Activated naive CD4-positive, alpha-beta T cell treated with anti-CD3 and anti-CD28 coated beads, Interleukin-2, amount 50 U/mL, for 72 hours (primary cell): Measurements from ENCODE around the gene NSUN4. TPM values are rescaled to one million over a fixed set of nuclear protein-coding genes. Genes with fewer than 3 reads are reported as not detected.
"Not testable (repeated sequence)": the region's sequence is repeated elsewhere in the genome, so short reads cannot be mapped to it uniquely, and the experiment has no call there.

Source experiments
- ATAC-seq, 2 donors: fragments of 150-1000 bp; cut with Tn5 transposase; 2 replicates each; pipeline ENCODE4 v1.10.0; 2021; ENCODE audit warnings: mild to moderate bottlenecking in 2 of 2, moderate library complexity in 2 of 2
- DNase-seq, 2 donors: peaks; one replicate each; pipeline ENCODE4 v3.0.0; 2021 to 2022; ENCODE audit warnings: low spot score in 2 of 2
- H3K27ac Mint-ChIP-seq, 2 donors: one replicate each; pipeline ENCODE4 v1.8.0; 2022; ENCODE audit warnings: mild to moderate bottlenecking in 2 of 2, mixed read lengths in 2 of 2
- H3K36me3 Mint-ChIP-seq, 2 donors: one replicate each; pipeline ENCODE4 v1.8.0; 2022; ENCODE audit warnings: mixed read lengths in 2 of 2
- H3K9me3 Mint-ChIP-seq, 2 donors: one replicate each; pipeline ENCODE4 v1.8.0; 2022; ENCODE audit warnings: mixed read lengths in 2 of 2
- total RNA-seq, 2 donors: library from RNA; stranded (reverse); gene quantifications; one replicate each; pipeline ENCODE4 v1.2.3, GENCODE V29; 2022

NSUN4 gene
- total RNA-seq, 2 donors from 2014 or later: 28.2 to 30.2 TPM

GRCh38 chr1:46343351-46343695, 2.7 kb downstream of the NSUN4 start:
- H3K36me3 Mint-ChIP-seq: peaks cover 19 to 47% of the 10 kb centered on the region in 2 donors
- no peak for DNase-seq
- no peak for ATAC-seq
- H3K27ac Mint-ChIP-seq: peak overlapping the region; percentile 12 to 99
- H3K9me3 Mint-ChIP-seq: no peaks in the 10 kb centered on the region

DNA sequence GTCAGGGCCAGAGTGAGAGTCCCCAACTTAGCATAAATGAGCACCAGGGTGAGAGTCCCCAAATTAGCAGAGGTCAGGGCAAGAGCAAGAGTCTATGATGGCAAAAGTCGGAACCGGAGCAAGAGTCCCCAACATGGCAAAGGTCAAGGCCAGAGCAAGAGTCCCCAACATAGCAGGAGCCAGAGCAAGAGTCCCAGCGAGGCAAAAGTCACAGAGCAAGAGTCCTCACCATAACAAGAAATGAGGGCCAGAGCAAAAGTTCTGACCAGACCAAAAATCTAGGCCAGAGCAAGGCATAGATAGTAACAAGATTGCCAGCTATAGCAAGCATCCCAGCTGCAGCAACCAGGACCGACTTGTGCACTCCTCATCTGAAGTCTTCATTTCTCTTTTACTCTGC, 3.1 kb downstream of the NSUN4 start:
- peak overlapping the region in 1 of 2 donors; percentile 73 for H3K27ac Mint-ChIP-seq
- no peak for DNase-seq

GRCh38 chr1:46344481-46344880, 3.9 kb downstream of the NSUN4 start:
- peaks cover 19 to 47% of the 10 kb centered on the region in 2 donors for H3K36me3 Mint-ChIP-seq
- no peaks in the 10 kb centered on the region for H3K9me3 Mint-ChIP-seq
- no peak for DNase-seq
- ATAC-seq: no peak
- peak overlapping the region in 1 of 2 donors; percentile 73 for H3K27ac Mint-ChIP-seq

More for the DNA sequence above, 3.1 kb downstream of the NSUN4 start:
- H3K9me3 Mint-ChIP-seq: no peaks in the 10 kb centered on the region
- H3K36me3 Mint-ChIP-seq: peaks cover 19 to 47% of the 10 kb centered on the region in 2 donors
- ATAC-seq: no peak

DNA sequence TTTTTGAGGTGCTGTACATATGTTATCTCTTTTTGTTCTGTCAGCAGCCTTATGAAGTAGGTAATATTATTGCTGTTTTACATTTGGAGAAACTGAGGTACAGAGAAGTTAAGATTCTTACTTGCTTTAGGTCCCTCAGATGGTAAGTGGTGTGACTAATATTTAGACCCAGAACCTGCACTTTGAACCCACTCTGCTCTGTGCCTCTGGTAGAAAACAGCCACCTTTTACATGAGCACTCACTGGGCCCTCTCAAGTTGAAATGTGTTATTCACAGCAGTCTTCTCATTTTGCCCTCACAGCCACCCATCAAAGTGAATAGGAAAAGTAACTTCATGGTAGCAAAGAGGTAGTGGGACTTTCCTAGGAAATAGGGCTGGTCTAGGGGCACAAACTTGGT, 4.7 kb downstream of the NSUN4 start:
- H3K27ac Mint-ChIP-seq: peak overlapping the region in 1 of 2 donors; percentile 33
- ATAC-seq (no peak), DNase-seq (no peak)
- H3K36me3 Mint-ChIP-seq: peaks cover 17 to 45% of the 10 kb centered on the region in 2 donors
- no peaks in the 10 kb centered on the region for H3K9me3 Mint-ChIP-seq

- DNase-seq: no peak
- H3K9me3 Mint-ChIP-seq: no peaks in the 10 kb centered on the region
- no peak for ATAC-seq
- peak overlapping the region in 1 of 2 donors; percentile 25 for H3K27ac Mint-ChIP-seq
- peaks cover 0 to 21% of the 10 kb centered on the region in 2 donors for H3K36me3 Mint-ChIP-seq
Observed at GRCh38 chr1:46352363-46352762, 11.8 kb downstream of the NSUN4 start.

GRCh38 chr1:46355920-46356319, 15.3 kb downstream of the NSUN4 start:
- H3K27ac Mint-ChIP-seq, DNase-seq, ATAC-seq, H3K9me3 Mint-ChIP-seq: not testable (repeated sequence)
- peaks cover 0 to 12% of the 10 kb centered on the region in 2 donors for H3K36me3 Mint-ChIP-seq

GRCh38 chr1:46362158-46362557, 21.6 kb downstream of the NSUN4 start:
- no peak for ATAC-seq
- Mint-ChIP-seq H3K36me3 (peaks cover 10 to 15% of the 10 kb centered on the region in 2 donors), H3K27ac (no peak overlapping the region), H3K9me3 (no peaks in the 10 kb centered on the region)
- no peak for DNase-seq

DNA sequence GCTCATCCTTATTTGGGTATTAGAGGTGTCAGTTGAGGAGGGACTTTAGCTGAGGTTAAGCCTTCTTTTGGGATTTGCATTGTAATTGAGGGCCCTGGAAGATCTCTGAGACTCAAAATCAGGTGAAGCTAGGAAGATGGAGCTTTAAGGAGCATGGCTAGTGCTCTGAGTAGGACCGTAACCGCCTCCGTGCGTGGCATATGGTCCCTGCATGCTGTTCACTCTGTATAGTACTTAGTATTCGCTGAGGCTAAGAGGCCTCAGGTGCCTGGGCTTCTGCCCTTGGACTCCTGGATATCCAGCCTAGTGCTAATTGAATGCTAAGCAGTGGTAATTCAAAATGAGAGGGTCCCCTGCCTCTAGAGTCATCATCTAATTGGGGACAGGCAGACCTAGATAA, 22.5 kb downstream of the NSUN4 start:
- peak overlapping the region in 1 of 2 donors; percentile 10 for H3K27ac Mint-ChIP-seq
- ATAC-seq (no peak), DNase-seq (no peak)
- H3K36me3 Mint-ChIP-seq: peaks cover 10 to 12% of the 10 kb centered on the region in 2 donors
- no peaks in the 10 kb centered on the region for H3K9me3 Mint-ChIP-seq

DNA sequence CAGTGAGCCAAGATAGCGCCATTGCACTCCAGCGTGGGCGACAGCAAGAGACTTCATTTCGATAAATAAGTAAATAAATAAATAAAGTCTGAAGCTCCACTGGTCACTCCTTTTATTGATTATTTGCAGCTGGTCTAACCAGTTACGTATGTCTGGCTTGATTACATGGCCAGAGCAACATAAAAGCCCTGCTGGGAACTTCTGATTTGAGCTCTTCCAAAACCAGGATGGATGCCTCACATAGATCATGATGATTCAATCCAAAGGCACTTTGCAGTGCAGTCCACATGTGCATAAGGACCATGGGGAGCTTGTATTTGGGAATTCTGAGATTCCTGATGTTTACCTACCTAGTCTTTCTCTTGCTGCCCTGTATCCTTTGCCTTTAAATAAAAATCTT, 24.0 kb downstream of the NSUN4 start:
- ATAC-seq (no peak), DNase-seq (no peak)
- Mint-ChIP-seq H3K9me3 (no peaks in the 10 kb centered on the region), H3K27ac (no peak overlapping the region), H3K36me3 (peaks cover 10 to 12% of the 10 kb centered on the region in 2 donors)

- H3K27ac Mint-ChIP-seq, ATAC-seq, DNase-seq, H3K9me3 Mint-ChIP-seq: not testable (repeated sequence)
- peaks cover 10 to 12% of the 10 kb centered on the region in 2 donors for H3K36me3 Mint-ChIP-seq
Observed at GRCh38 chr1:46365796-46366195, 25.2 kb downstream of the NSUN4 start.

DNA sequence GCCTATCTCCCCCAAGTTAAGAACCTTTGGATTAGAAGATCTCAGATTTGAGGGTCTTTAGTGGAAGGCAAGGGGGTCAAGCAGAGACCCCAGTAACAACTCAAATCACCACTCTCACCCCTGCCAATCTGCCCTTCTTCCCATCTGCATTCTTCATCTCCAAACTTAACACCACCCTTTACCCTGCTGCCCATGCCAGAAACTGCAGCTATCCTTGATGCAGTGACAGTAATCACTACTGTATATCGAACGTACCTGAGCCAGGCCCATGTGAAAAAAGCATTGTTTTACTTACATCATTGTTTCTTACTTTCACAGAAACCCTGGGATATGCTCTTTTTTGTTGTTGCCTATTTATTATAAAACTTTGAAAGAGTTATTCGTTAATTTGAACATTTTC, 26.5 kb downstream of the NSUN4 start:
- DNase-seq: no peak
- no peak for ATAC-seq
- no peak overlapping the region for H3K27ac Mint-ChIP-seq

DNA sequence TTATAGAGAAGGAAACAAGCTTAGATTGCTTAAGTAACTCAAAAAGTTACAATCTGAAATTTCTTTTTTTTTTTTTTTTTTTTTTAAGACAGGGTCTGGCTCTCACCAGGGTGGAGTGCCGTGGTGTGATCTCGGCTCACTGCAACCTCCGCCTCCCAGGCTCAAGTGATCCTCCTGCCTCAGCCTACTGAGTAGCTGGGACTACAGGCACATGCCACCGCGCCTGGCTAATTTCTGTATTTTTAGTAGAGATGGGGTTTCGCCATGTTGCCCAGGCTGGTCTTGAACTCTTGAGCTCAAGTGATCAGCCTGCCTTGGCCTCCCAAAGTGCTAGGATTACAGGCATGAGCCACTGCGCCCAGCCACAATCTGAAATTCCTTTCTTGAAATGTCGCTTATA, 27.1 kb downstream of the NSUN4 start:
- Mint-ChIP-seq H3K27ac (peak overlapping the region in 1 of 2 donors; percentile 42), H3K36me3 (peaks cover 6 to 12% of the 10 kb centered on the region in 2 donors)
- H3K9me3 Mint-ChIP-seq, DNase-seq, ATAC-seq: not testable (repeated sequence)

More for the DNA sequence above, 26.5 kb downstream of the NSUN4 start:
- Mint-ChIP-seq H3K9me3 (no peaks in the 10 kb centered on the region), H3K36me3 (peaks cover 6% of the 10 kb centered on the region in 2 donors)

DNA sequence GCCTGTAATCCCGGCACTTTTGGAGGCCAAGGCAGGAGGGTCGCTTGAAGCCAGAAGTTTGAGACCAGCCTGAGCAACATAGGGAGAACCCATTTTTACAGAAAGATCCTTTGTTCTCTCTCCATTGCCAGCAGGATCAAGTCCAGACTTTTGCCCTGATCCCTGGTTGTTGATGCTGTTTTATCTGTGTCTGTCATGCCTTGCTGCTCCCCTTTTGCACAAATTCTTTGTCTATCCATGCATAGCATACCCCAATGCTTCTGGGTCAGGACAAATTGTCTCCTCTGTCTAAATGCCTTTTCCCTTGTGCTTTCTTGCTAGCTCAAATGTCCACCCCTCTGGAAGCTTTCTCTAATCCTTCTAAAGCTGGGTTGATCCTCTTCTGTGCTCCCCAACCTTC, 28.2 kb downstream of the NSUN4 start:
- H3K36me3 Mint-ChIP-seq: peaks cover 6% of the 10 kb centered on the region in 2 donors

GRCh38 chr1:46369542-46370213, 29.1 kb downstream of the NSUN4 start:
- Mint-ChIP-seq H3K9me3 (no peaks in the 10 kb centered on the region), H3K27ac (peak overlapping the region in 1 of 2 donors; percentile 79), H3K36me3 (peaks cover 6% of the 10 kb centered on the region in 2 donors)
- DNase-seq (no peak), ATAC-seq (peak in 1 of 2 donors; percentile 13)

More for the DNA sequence above, 28.2 kb downstream of the NSUN4 start:
- no peaks in the 10 kb centered on the region for H3K9me3 Mint-ChIP-seq
- DNase-seq (no peak), ATAC-seq (no peak)
- peak overlapping the region in 1 of 2 donors; percentile 79 for H3K27ac Mint-ChIP-seq

- ATAC-seq: peak; percentile 82 to 96
- no peak for DNase-seq
- Mint-ChIP-seq H3K9me3 (no peaks in the 10 kb centered on the region), H3K36me3 (peaks cover 6% of the 10 kb centered on the region in 2 donors), H3K27ac (peak overlapping the region in 1 of 2 donors; percentile 79)
Observed at GRCh38 chr1:46370214-46370633, 29.6 kb downstream of the NSUN4 start.

GRCh38 chr1:46372431-46372830, 31.8 kb downstream of the NSUN4 start:
- H3K36me3 Mint-ChIP-seq: peaks cover 6% of the 10 kb centered on the region in 2 donors

GRCh38 chr1:46379996-46380395, 39.4 kb downstream of the NSUN4 start:
- DNase-seq: no peak
- H3K27ac Mint-ChIP-seq: no peak overlapping the region
- ATAC-seq: no peak
- peaks cover 8 to 12% of the 10 kb centered on the region in 2 donors for H3K36me3 Mint-ChIP-seq
- peaks cover 0 to 4% of the 10 kb centered on the region in 2 donors for H3K9me3 Mint-ChIP-seq

More at GRCh38 chr1:46372431-46372830, 31.8 kb downstream of the NSUN4 start:
- Mint-ChIP-seq H3K27ac (no peak overlapping the region), H3K9me3 (no peaks in the 10 kb centered on the region)
- no peak for ATAC-seq
- DNase-seq: no peak

DNA sequence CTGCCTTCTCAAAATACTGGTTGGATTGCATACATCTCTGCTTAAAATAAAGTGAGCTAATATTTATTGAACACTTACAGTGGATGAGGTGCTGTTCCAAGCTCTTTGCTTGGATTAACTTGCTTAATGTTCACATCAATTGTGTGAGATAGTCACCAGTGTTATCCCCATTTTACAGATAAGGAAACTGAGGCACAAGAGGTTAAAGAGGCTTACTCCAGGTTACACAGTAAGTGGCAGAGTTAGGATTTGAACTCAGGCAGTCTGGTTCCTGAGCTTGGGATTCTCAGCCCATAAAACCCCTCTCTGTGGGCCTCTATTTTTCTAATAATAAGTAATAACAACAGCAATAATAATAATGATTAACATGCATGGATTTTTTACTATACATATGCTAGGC, 39.9 kb downstream of the NSUN4 start:
- ATAC-seq: no peak
- DNase-seq: no peak
- Mint-ChIP-seq H3K36me3 (peaks cover 8 to 12% of the 10 kb centered on the region in 2 donors), H3K27ac (no peak overlapping the region), H3K9me3 (peaks cover 0 to 4% of the 10 kb centered on the region in 2 donors)
